SU-DHL-6 (cell line): Measurements from ENCODE around the gene ATL2.

Experiments used
- CTCF ChIP-seq: fragments of 200-600 bp; sonication (generic); IDR thresholded peaks from one replicate; pipeline ENCODE4 v1.5.1; 2017; ENCODE audit warnings: antibody characterized with exemption, mild to moderate bottlenecking, low read length, moderate library complexity; ENCODE audit not compliant: insufficient read depth, poor library complexity, severe bottlenecking
- EZH2phosphoT487 ChIP-seq: fragments of 200-600 bp; sonication (generic), shearing (Covaris generic); conservative IDR thresholded peaks from 2 replicates; pipeline ENCODE4 v1.6.1; 2018; ENCODE audit warnings: mild to moderate bottlenecking, antibody characterized with exemption, low read length, moderate library complexity, mixed read lengths

- TF ChIP-seq CTCF = no peak
- no peak for TF ChIP-seq EZH2phosphoT487
Observed at GRCh38 chr2:38322224-38322914, 54.7 kb downstream of the ATL2 start.
